NCI-H187 (cell line): ENCODE measurements around the gene POLD1.

Source experiments
- DNase-seq, 2 experiments: peaks; one replicate each; lab custom pipeline; 2025; lab: John Stamatoyannopoulos, UW

The POLD1 gene

DNA sequence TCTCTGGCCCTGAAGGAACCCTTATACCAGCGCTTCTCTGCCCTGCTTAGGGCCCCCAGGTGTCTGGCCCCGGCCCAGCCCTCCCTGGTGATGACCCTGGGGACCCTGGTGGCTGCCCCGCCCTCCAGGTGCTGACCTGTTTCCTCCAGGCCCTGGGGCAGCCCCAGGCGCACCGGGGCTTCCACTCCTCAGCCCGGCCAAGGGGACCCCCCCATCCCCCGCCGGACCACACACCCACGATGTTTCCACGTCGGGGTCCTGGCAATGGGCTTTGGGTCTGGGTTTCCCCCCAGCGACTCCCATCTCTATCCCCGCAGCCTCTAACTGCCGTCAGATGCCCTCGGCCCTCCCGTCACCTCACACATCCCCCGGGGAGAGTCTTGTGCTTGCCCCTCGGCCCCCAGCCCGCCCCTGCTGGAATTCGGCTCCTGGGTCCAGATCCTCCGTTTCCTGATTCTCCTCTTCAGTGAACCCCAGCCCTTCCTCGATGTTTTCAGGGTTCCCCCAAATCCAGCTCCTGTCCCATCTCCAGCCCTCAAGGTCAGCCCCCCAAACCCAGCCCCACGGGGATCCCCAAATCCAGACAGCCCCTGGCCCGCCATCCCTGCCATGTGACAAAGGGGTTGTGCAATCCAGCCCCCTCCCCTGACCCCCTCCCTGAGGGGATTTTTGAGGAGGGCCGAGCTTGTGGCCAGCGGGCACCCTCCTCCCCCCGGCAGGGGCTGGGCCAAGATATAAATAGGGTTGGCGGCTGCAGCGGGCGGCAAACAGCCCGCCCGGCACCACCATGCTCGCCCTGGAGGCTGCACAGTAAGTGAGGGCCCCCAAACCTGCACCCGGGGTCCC is 34.3 kb downstream of the POLD1 start, which contains the start of gene SPIB:
TSS of gene SPIB (plus strand) at position 763 of the 846 bp plus-strand sequence. CDS start at position 788, 25 bp downstream.
- DNase-seq, result no peak

- no peak for DNase-seq
Observed at GRCh38 chr19:50419022-50419579, 35.0 kb downstream of the POLD1 start.

- DNase-seq, result no peak
Observed at GRCh38 chr19:50419580-50420035, 35.5 kb downstream of the POLD1 start.

DNA sequence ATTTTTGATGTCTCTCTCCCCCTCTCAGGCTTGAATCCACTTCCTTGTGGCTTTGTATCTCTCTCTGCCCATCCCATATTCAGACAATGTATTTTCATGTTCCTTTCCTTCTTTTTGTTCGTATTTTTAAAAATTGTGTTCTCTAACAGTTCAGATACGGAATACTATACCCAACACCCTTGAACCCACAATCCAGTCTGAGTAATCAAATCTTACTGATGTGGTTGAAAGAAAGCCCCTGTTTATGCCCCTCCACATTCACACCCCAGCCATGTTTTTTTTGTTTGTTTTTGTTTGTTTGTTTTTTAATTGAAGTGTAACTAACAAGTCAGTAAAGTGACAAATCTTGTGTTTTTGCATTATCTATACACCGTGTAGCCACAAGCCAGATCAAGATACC is 36.0 kb downstream of the POLD1 start:
- DNase-seq, result no peak

- DNase-seq, result no peak
Observed at GRCh38 chr19:50420808-50421207, 36.7 kb downstream of the POLD1 start.

DNA sequence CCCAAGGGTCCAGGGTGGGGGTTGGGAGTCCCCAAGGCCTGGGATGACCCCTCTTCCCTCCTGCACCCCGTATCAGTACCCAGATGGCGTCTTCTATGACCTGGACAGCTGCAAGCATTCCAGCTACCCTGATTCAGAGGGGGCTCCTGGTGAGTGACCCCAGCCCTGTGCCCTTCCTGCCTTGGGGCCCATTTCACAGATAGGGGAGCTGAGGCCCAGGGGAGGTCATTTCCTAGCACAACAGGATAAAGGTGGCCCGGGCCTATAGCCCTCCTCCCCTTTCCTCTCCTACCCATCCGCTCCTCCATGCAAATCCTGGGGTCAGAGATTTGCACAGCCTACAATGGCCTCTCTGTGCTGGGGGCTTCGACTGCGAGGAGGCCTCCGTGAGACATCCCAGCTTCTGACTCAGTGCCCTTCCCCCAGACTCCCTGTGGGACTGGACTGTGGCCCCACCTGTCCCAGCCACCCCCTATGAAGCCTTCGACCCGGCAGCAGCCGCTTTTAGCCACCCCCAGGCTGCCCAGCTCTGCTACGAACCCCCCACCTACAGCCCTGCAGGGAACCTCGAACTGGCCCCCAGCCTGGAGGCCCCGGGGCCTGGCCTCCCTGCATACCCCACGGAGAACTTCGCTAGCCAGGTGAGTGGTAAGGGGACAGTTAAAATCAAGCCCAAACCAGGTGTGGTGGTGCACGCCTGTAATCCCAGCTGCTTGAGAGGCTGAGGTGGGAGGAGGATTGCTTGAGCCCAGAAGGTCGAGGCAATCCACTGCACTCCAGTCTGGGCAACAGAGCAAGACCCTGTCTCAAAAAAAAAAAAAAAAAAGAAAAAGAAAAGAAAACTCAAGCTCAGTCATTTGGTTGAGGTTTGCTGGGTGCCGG is 38.5 kb downstream of the POLD1 start:
- DNase-seq, result no peak

- DNase-seq, result no peak
Observed at GRCh38 chr19:50423279-50424113, 39.3 kb downstream of the POLD1 start.

DNA sequence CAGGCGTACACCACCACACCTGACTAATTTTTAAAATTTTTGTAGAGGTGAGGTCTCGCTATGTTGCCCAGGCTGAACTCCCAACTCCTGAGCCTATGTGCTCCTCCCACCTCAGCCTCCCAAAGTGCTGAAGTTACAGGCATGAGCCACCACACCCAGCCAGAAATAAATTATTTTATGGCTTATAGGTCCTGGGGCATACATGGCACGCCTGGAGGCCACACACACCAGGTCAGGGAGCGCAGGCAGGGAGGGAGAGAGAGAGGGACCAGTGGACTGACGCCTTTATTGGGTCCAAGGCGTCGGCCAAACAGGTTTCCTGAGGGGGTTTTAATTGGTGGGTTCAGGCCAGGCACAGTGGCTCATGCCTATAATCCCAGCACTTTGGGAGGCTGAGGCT is 41.4 kb downstream of the POLD1 start:
- no peak for DNase-seq

GRCh38 chr19:50427318-50427925 is 43.3 kb downstream of the POLD1 start:
- no peak for DNase-seq

- DNase-seq, result no peak
Observed at GRCh38 chr19:50427997-50428425, 43.9 kb downstream of the POLD1 start.

DNA sequence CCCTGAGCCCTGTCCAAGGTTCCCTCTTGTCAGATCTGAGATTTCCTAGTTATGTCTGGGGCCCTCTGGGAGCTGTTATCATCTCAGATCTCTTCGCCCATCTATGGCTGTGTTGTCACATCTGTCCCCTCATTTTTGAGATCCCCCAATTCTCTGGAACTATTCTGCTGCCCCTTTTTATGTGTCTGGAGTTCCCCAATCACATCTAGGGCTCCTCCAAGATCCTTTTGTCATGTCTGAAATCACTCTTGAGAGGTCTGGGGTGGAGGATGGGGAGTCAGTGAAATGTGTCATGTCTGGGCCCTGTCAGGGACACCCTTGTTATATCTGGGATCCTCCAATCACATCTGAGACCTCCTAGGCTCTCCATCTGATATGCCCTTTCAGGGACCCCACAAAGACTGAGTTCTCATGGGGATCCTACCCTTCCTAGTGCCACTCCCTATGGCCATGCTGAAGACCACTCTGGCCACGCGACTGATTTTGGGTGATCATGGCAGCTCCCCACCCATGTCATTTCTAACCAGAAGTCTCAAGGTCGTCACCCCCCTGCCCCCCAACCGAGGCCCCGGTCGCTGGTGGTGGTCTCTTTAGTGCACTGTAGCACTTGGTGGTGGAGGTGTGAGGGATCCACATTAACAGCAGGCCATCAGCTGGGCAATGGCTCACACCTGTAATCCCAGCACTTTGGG is 44.8 kb downstream of the POLD1 start:
- DNase-seq, result no peak

DNA sequence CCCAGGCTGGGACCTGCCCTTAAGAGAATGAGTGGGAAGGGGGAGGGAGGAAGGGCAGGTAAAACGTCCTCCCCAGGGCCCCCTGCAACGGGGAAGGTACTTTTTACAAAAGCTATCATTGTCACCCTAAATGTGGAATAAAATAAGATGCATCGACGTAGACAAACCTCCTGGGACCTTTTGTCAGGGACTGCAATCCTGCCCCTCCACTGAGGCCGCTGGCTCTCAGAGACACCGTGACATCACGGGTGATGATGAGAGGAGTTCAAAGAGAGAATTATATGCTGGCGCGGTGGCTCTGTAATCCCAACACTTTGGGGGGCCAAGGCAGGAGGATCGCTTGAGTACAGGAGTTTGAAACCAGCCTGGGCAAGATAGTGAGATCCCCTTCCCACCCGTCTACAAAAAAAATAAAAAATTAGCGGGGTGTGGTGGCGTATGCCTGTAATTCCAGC is 46.8 kb downstream of the POLD1 start:
- DNase-seq, result no peak

DNA sequence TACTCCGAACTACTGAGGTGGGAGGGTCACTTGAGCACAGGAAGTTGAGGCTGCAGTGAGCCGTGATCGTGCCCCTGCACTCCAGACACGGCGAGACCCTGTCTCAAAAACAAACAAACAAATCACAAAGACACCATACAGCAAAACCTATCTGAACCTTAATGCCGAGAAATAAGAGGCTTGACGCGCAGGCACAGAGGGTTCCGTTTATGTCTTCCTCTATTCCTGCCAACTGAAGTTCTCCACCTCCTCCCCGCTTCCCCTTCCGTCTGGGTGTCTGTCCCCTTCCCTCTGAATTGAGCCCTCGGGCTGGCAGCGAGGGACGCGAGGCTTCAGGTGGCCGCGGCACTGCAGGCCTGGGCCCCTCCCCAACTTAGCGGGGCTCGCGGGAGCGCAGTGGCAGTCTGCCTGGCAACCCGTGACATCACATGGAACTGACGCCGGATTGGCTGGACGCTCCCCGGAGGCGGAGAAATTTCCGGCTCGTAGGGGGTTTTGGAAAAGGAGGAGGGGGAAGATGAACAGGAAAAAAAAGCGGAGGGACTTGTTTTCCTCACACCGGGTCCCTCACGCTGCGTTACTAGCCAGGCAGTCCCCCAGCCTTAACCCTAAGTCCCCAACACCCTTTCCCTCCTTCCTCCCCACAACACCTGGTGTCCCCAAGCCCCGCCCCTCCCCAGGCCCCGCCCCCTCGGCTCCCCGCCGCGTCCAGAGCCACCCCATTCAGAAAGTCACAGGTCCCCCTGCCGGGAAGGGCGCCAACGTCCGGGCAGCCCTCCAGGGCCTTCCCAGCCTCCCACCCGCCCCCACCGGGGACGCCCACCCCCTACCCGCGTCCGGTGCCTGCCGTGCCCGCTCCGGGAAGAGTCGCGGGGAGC is 47.4 kb downstream of the POLD1 start:
- peak; percentile 62 to 71 for DNase-seq

DNA sequence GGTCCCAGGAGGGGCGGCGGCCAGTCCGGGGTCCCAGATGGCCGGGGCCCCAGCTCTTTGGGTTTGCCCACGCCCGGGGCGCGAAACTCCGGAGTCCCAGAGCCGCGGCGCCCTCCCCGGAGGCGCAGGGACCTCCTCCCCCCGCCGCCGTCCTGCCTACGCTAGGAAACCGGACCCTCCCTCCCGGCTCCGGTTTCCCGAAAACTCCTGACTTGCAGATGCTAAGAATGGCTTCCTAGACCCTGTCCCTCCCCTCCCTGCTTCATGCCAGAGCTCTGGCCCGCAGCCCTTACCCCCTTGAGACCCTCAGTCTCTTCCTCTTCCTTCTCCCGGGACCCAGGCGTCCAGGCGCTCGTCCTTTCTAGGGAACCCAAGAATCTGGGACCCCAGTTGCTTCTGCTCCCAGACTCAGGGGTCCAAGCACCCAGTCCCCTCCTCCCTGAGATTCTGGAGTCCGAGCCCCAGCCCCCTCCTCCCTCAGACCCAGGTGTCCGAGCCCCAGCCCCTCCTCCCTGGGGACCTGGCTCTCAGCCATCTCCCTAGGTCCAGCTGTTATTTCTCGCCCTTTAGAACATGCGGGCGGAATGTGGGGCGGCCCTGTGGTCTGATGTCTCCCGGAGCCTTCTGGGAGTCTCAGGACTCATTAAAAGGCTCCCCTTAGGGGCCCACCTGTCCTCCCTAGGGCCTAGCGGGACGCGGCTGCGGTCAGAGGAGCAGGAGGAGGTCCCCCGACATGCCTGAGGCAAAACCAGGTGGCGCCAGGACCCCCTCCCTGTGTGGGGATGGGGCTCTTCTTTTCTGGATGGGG is 48.3 kb downstream of the POLD1 start, which contains the start of gene MYBPC2:
TSS of gene MYBPC2 (plus strand) at position 672 of the 808 bp plus-strand sequence. CDS start at position 734, 62 bp downstream.
- DNase-seq, result no peak

DNA sequence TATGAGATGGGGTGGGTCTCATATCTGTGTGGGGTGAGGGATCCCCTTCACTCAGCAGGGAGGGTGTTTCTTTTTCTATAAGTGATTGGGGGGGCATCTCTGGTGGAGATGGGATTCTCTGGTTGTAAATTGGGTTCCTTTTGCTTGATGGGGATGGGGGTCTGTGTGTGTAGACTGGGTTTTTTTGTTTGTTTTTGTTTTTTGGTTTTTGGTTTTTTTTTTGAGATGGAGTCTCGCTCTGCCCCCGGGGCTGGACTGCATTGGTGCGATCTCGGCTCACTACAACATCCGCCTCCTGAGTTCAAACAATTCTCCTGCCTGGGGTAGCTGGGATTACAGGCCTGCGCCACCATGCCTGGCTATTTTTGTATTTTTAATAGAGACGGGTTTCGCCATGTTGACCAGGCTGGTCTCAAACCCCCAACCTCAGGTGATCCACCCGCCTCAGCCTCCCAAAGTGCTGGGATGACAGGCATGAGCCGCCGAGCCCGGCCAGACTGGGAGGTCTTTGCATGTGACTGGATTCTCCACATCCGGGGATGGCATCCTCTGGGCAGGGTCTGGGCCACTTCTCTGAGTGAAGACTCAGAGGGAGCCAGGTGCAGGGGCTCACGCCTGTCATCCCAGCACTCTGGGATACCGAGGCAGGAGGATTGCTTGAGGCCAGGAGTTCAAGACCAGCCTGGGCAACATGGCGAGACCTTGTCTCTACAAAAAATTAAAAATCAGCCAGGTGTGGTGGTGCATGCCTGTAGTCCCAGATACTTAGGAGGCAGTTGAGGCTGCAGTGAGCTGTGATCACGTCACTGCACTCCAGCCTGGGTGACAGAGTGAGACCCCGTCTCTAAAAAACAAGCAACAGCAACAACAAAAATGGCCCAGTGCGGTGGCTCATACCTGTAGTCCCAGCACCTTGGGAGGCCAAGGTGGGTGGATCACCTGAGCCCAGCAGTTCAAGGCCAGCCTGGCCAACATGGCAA is 49.3 kb downstream of the POLD1 start:
- no peak for DNase-seq

DNA sequence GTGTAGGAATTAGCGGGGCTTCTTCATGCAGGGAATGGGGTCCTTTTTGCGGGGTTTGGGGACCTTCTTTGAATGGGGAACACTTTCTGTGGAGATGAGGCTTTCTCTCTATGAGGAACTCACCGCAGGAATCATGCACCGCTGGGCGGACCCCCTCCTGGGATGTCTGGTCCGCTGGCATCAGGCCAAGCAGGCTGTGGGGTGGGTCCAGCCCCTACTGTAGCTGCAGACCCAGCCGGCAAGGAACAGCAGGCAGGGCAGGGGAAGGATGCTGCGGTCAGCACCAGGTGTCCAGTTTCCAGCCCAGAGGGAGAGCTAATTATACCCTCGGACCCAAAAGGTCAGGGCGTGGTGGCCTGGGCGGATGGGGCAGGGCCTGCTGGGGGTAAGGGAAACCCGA is 50.4 kb downstream of the POLD1 start:
- no peak for DNase-seq

- no peak for DNase-seq
Observed at GRCh38 chr19:50435221-50435620, 51.1 kb downstream of the POLD1 start.
